Natural killer cell treated with Interleukin-12 subunit alpha and Interleukin-12 subunit beta and Interleukin-15 and Interleukin-18, amount 100 ng/mL, for 72 hours (primary cell): Measurements from ENCODE around the gene TUBAL3. TPM values are rescaled to one million over a fixed set of nuclear protein-coding genes. Genes with fewer than 3 reads are reported as not detected.
"Not testable (repeated sequence)": the region's sequence is repeated elsewhere in the genome, so short reads cannot be mapped to it uniquely, and the experiment has no call there.

Experiments used
- ATAC-seq, 2 donors: fragments of 150-1000 bp; cut with Tn5 transposase in 1 of 2; sonication (Bioruptor Pico), chemical (Tn5 transposase) in 1 of 2; 2 replicates each; pipeline ENCODE4 v1.10.0; 2021
- DNase-seq: peaks from one replicate; pipeline ENCODE4 v3.0.0; 2022; ENCODE audit warnings: low spot score
- H3K27ac Mint-ChIP-seq, 2 donors: 1 replicate in 1 of 2; 2 replicates in 1 of 2; pipeline ENCODE4 v1.8.0; 2022; ENCODE audit warnings: mixed read lengths in 2 of 2, mild to moderate bottlenecking in 1 of 2, moderate library complexity in 1 of 2
- H3K27me3 Mint-ChIP-seq, 2 donors: 1 replicate in 1 of 2; 2 replicates in 1 of 2; pipeline ENCODE4 v1.8.0; 2022; ENCODE audit warnings: mixed read lengths in 2 of 2
- H3K36me3 Mint-ChIP-seq: one replicate; pipeline ENCODE4 v1.8.0; 2022; ENCODE audit warnings: mixed read lengths
- H3K4me1 Mint-ChIP-seq, 2 donors: 1 replicate in 1 of 2; 2 replicates in 1 of 2; pipeline ENCODE4 v1.8.0; 2022; ENCODE audit warnings: low read depth in 2 of 2, mixed read lengths in 2 of 2, mild to moderate bottlenecking in 1 of 2
- H3K4me3 Mint-ChIP-seq: one replicate; pipeline ENCODE4 v1.8.0; 2022; ENCODE audit warnings: mixed read lengths
- H3K9me3 Mint-ChIP-seq: 2 replicates; pipeline ENCODE4 v1.8.0; 2022; ENCODE audit warnings: mixed read lengths
- total RNA-seq, 2 donors: library from RNA; stranded (reverse); gene quantifications; one replicate each; pipeline ENCODE4 v1.2.3, GENCODE V29; 2022

The TUBAL3 gene
- total RNA-seq, 2 donors from 2014 or later = 0.19 TPM; not detected in 1

GRCh38 chr10:5412277-5412941, 7.8 kb upstream of the TUBAL3 start, which contains the start of gene NET1:
NET1 (plus strand) TSS chr10:5412557; CDS start chr10:5412693, 136 bp downstream.
- DNase-seq (peak; percentile 80), ATAC-seq (peak; percentile 91 to 96)
- H3K27ac Mint-ChIP-seq = peak within 1 kb of the TSS in 1 of 2 donors; percentile 61
- H3K36me3 Mint-ChIP-seq = peaks cover 5% of the 10 kb centered on the region
- H3K4me3 Mint-ChIP-seq = peak within 1 kb of the TSS; percentile 79
- no peaks in the 10 kb centered on the region for H3K9me3 Mint-ChIP-seq
- H3K4me1 Mint-ChIP-seq = no peaks in the 10 kb centered on the region
- H3K27me3 Mint-ChIP-seq = peaks cover 15 to 23% of the 10 kb centered on the region in 2 donors

- DNase-seq (no peak), ATAC-seq (no peak)
- Mint-ChIP-seq H3K4me1 (no peaks in the 10 kb centered on the region), H3K4me3 (peak overlapping the region; percentile 79), H3K9me3 (no peaks in the 10 kb centered on the region), H3K27me3 (peaks cover 15 to 23% of the 10 kb centered on the region in 2 donors), H3K27ac (peak overlapping the region in 1 of 2 donors; percentile 61), H3K36me3 (peaks cover 5% of the 10 kb centered on the region)
Observed at GRCh38 chr10:5411941-5412276, 7.3 kb upstream of the TUBAL3 start.

- DNase-seq, H3K4me1 Mint-ChIP-seq, H3K36me3 Mint-ChIP-seq, H3K4me3 Mint-ChIP-seq, ATAC-seq, H3K27ac Mint-ChIP-seq, H3K9me3 Mint-ChIP-seq: not testable (repeated sequence)
- peaks cover 15 to 23% of the 10 kb centered on the region in 2 donors for H3K27me3 Mint-ChIP-seq
Observed at GRCh38 chr10:5410787-5411186, 6.2 kb upstream of the TUBAL3 start.

GRCh38 chr10:5406918-5407317, 2.3 kb upstream of the TUBAL3 start:
- DNase-seq (no peak), ATAC-seq (no peak)
- no peaks in the 10 kb centered on the region for H3K4me1 Mint-ChIP-seq
- no peak overlapping the region for H3K4me3 Mint-ChIP-seq
- peaks cover 15 to 23% of the 10 kb centered on the region in 2 donors for H3K27me3 Mint-ChIP-seq
- peaks cover 5% of the 10 kb centered on the region for H3K36me3 Mint-ChIP-seq
- H3K27ac Mint-ChIP-seq = no peak overlapping the region
- H3K9me3 Mint-ChIP-seq = no peaks in the 10 kb centered on the region

DNA sequence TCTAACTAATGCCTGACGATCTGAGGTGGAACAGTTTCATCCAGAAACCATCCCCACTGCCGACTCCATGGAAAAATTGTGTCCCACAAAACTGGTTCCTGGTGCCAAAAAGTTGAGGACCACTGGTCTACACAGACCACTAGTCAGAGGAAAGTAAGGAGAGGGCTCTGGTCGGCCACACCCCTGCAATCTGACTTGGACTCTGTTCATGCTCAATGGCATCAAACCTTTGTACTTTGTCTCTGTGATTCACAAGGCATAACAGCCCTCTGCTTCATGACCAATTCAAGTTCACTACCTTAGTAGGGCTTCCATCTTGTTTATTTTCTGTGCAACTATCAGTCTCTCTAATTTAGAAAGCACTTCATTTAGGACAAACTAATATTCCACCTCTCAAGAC, 1.8 kb downstream of the TUBAL3 start:
- H3K4me3 Mint-ChIP-seq = no peak overlapping the region
- DNase-seq (no peak), ATAC-seq (no peak)
- H3K36me3 Mint-ChIP-seq = no peaks in the 10 kb centered on the region
- H3K27me3 Mint-ChIP-seq = peaks cover 3 to 15% of the 10 kb centered on the region in 2 donors
- H3K4me1 Mint-ChIP-seq = no peaks in the 10 kb centered on the region
- H3K9me3 Mint-ChIP-seq = no peaks in the 10 kb centered on the region
- no peak overlapping the region for H3K27ac Mint-ChIP-seq

- no peaks in the 10 kb centered on the region for H3K4me1 Mint-ChIP-seq
- no peak overlapping the region for H3K4me3 Mint-ChIP-seq
- peaks cover 11 to 20% of the 10 kb centered on the region in 2 donors for H3K27me3 Mint-ChIP-seq
- no peaks in the 10 kb centered on the region for H3K9me3 Mint-ChIP-seq
- H3K36me3 Mint-ChIP-seq = no peaks in the 10 kb centered on the region
- ATAC-seq = no peak
- DNase-seq = no peak
- H3K27ac Mint-ChIP-seq = no peak overlapping the region
Observed at GRCh38 chr10:5400468-5401240, 4.0 kb downstream of the TUBAL3 start.

DNA sequence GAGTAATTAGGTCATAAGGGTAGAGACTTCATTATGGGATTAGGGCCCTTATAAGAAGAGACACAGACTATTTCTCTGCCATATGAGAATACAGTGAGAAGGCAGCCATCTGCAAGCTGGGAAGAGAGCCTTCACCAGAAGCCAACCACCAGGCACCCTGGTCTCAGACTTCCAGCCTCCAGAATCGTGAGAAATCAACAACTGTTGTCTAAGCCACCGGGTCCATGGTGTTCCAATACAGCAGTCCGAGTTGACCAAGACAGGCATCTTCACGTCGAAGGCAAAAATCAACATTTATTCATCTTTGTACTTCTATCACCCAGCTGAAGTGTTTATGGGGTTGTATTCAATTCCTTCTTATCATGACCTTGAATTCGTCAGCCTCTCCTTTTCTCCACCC, 5.3 kb downstream of the TUBAL3 start:
- Mint-ChIP-seq H3K27me3 (peaks cover 11 to 20% of the 10 kb centered on the region in 2 donors), H3K4me1 (no peaks in the 10 kb centered on the region), H3K4me3 (no peak overlapping the region), H3K27ac (no peak overlapping the region), H3K36me3 (no peaks in the 10 kb centered on the region), H3K9me3 (no peaks in the 10 kb centered on the region)
- ATAC-seq (no peak), DNase-seq (no peak)

GRCh38 chr10:5396556-5397300, 7.9 kb downstream of the TUBAL3 start:
- Mint-ChIP-seq H3K27me3 (peaks cover 11 to 23% of the 10 kb centered on the region in 2 donors), H3K36me3 (peaks cover 5% of the 10 kb centered on the region), H3K9me3 (no peaks in the 10 kb centered on the region), H3K27ac (no peak overlapping the region), H3K4me1 (no peaks in the 10 kb centered on the region), H3K4me3 (no peak overlapping the region)
- no peak for DNase-seq
- ATAC-seq = no peak

DNA sequence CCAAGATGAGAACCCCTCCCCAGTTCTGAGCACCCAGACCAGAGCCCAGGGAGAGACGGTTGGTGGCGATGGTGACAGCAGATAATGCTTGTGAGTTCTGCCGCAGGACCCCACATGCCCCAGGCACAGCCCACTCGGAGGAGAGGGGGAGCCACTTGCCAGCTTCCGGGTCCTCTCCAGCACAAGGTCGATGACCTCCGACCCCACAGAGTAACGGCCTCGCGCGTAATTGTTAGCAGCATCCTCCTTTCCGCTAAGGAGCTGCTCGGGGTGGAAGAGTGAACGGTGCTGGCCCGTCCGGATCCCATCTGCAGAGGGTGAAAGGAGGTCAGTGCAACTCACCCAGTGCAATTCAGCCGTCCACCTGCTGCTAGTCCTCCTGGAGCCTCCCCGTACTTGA, 9.5 kb downstream of the TUBAL3 start:
- no peak overlapping the region for H3K27ac Mint-ChIP-seq
- no peaks in the 10 kb centered on the region for H3K4me1 Mint-ChIP-seq
- no peak overlapping the region for H3K4me3 Mint-ChIP-seq
- DNase-seq (no peak), ATAC-seq (no peak)
- peaks cover 19% of the 10 kb centered on the region for H3K36me3 Mint-ChIP-seq
- H3K9me3 Mint-ChIP-seq = peaks cover 4% of the 10 kb centered on the region
- peaks cover 11 to 18% of the 10 kb centered on the region in 2 donors for H3K27me3 Mint-ChIP-seq

GRCh38 chr10:5393529-5393928, 11.1 kb downstream of the TUBAL3 start:
- ATAC-seq (no peak), DNase-seq (no peak)
- no peak overlapping the region for H3K27ac Mint-ChIP-seq
- no peak overlapping the region for H3K4me3 Mint-ChIP-seq
- H3K9me3 Mint-ChIP-seq = peaks cover 9% of the 10 kb centered on the region
- peaks cover 25% of the 10 kb centered on the region for H3K36me3 Mint-ChIP-seq
- no peaks in the 10 kb centered on the region for H3K4me1 Mint-ChIP-seq
- H3K27me3 Mint-ChIP-seq = peaks cover 11 to 12% of the 10 kb centered on the region in 2 donors

DNA sequence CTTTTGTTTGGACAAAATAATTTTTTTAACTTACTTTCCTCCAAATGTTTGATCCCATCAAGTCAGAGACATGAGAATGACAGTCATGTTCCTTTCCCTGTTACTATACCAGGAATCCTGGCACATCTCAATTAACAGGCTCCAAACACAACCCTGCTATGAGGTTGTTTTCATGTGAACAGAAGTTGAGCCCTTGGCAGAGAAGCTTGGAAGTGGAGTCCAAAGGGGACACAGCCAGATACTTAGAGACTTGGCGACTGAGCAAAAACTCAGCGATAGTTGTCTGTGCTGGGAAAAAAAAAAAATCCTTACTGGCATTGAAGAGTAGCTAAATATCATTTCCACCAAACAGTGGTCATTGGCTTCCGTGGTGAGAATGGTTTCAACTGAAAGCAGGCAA, 12.8 kb downstream of the TUBAL3 start:
- Mint-ChIP-seq H3K27ac (no peak overlapping the region), H3K36me3 (peaks cover 30% of the 10 kb centered on the region), H3K9me3 (peaks cover 9% of the 10 kb centered on the region), H3K4me3 (no peak overlapping the region), H3K27me3 (peaks cover 0 to 3% of the 10 kb centered on the region in 2 donors), H3K4me1 (no peaks in the 10 kb centered on the region)
- ATAC-seq (no peak), DNase-seq (no peak)

DNA sequence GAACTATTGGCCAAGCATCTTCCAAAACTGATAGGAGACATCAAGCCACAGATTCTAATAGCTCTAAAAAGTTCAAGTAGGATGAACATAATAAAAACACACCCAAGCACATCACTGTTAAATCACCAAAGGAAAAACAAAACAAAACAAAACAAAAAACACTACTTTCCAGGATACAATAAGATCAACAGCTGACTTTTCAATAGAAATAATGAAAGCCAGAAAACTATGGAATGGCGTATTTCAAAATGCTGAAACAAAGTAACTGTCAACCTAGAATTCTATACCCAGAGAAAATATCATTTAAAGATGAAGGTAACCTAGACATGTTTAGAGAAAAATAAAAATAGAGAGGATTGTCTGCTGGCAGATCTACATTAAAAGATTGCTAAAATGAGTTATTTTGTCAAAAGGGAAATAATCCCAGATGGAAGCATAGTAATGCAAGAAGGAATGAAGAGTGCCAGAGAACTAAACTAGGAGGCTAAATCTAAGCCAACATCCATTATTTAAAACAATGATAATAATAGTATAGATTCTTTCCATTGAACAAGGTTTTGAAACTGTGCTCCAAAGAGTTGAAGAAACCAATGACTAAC, 13.9 kb downstream of the TUBAL3 start:
- Mint-ChIP-seq H3K27me3 (peaks cover 3 to 6% of the 10 kb centered on the region in 2 donors), H3K4me3 (no peak overlapping the region), H3K27ac (no peak overlapping the region), H3K36me3 (peaks cover 30% of the 10 kb centered on the region), H3K9me3 (peaks cover 9% of the 10 kb centered on the region), H3K4me1 (no peaks in the 10 kb centered on the region)
- DNase-seq = no peak
- no peak for ATAC-seq

- Mint-ChIP-seq H3K27ac (no peak overlapping the region), H3K4me1 (no peaks in the 10 kb centered on the region), H3K9me3 (peaks cover 9% of the 10 kb centered on the region), H3K27me3 (peaks cover 0 to 6% of the 10 kb centered on the region in 2 donors), H3K4me3 (no peak overlapping the region), H3K36me3 (peaks cover 26% of the 10 kb centered on the region)
- ATAC-seq (no peak), DNase-seq (no peak)
Observed at GRCh38 chr10:5387169-5387568, 17.5 kb downstream of the TUBAL3 start.
